AG04449 (cell line): ENCODE data around the gene FAM184B.
"Not testable (repeated sequence)": the region's sequence is repeated elsewhere in the genome, so short reads cannot be mapped to it uniquely, and the experiment has no call there.

Experiments
- CTCF ChIA-PET: fragments of 350-600 bp; formaldehyde crosslinking; extraction: SDS; loops from one replicate; lab custom pipeline; 2021; ENCODE audit warnings: antibody characterized with exemption; lab: Yijun Ruan, JAX
- POLR2A ChIA-PET: fragments of 400-600, 350-600 bp; formaldehyde crosslinking; extraction: SDS; loops from one replicate; lab custom pipeline; 2020; ENCODE audit warnings: antibody characterized with exemption, inconsistent platforms; lab: Yijun Ruan, JAX
- DNase-seq: peaks from one replicate; pipeline ENCODE4 v3.0.0-alpha.2; 2010; ENCODE audit warnings: low read depth, low spot score
- H3K4me3 ChIP-seq: 2 replicates; pipeline ENCODE4 v1.5.1; 2011; ENCODE audit warnings: low read depth, mild to moderate bottlenecking, control low read depth, low read length
- CTCF ChIP-seq: IDR thresholded peaks from one replicate; pipeline ENCODE4 v1.5.1; 2011; ENCODE audit warnings: mild to moderate bottlenecking, moderate library complexity, low read length, control low read depth, inconsistent platforms; ENCODE audit not compliant: insufficient read depth; ENCODE audit errors: missing control alignments

FAM184B gene

DNA sequence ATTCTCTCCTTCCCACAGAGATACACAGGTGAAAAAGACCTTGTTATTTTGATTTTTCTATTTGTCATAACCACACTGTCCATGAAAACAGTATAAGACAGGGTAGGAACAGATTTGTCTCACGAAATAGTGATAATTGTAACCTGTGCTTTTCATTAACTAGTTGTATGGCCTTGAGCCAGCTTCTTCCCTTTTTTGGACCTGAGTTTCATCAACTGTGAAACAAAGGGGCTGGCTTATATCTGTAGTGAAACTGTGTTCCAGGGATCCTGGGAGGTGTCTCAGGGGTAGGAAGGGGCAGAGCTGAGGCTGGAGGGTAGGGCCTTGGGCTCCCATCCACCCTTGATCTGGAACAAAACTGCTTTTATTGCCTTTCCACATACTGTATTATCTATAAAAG is 116.1 kb downstream of the FAM184B start:
- no peak for TF ChIP-seq CTCF
- ChIA-PET POLR2A (no interaction called here), CTCF (no interaction called here)
- DNase-seq, result no peak
- H3K4me3 ChIP-seq, result no peak overlapping the region

DNA sequence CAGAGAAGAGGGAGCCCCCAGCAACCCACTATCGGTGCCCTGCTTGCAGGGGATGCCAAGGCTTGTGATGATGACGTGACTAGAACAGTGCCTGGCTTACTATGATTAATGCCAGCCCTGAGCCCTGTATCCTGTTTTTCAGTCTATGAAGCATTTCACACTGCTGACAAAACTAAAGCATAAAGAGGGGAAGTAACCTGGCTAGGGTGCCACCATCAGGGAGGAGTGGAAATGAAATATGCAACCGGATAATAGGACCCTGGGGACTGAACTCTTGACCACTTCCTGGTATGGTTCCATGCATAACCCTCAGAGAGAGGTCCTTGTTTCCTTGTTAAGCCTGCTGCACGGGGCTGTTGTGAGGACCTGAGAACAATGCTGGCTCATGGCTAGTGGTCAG is 116.7 kb downstream of the FAM184B start:
- ChIA-PET POLR2A (no interaction called here), CTCF (no interaction called here)
- H3K4me3 ChIP-seq, result no peak overlapping the region
- no peak for DNase-seq
- no peak for TF ChIP-seq CTCF

DNA sequence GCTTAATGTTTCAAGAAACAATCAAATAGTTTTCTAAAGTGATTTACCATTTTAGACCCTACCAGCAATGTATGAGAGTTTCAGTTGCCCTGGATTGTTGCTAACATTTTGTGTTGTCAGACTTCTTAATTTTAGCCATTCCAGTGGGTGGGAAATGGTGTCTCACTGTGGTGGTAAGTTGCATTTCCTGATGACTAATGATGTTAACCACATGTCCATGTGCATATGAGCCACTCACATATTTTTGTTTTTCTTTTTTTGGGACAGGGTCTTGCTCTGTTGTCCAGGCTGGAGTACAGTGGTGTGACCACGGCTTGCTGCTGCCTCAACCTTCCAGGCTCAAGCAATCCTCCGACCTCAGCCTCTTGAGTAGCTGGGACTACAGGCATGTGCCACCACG is 118.7 kb downstream of the FAM184B start:
- no peak for TF ChIP-seq CTCF
- CTCF ChIA-PET, result no interaction called here
- POLR2A ChIA-PET, result no interaction called here
- no peak for DNase-seq
- no peak overlapping the region for H3K4me3 ChIP-seq

GRCh38 chr4:17659196-17659595 is 122.2 kb downstream of the FAM184B start:
- DNase-seq, POLR2A ChIA-PET, CTCF ChIA-PET, H3K4me3 ChIP-seq: not testable (repeated sequence)

GRCh38 chr4:17657849-17658248 is 123.6 kb downstream of the FAM184B start:
- no peak overlapping the region for H3K4me3 ChIP-seq
- TF ChIP-seq CTCF, result no peak
- DNase-seq, result no peak
- POLR2A ChIA-PET, result no interaction called here
- CTCF ChIA-PET, result no interaction called here

DNA sequence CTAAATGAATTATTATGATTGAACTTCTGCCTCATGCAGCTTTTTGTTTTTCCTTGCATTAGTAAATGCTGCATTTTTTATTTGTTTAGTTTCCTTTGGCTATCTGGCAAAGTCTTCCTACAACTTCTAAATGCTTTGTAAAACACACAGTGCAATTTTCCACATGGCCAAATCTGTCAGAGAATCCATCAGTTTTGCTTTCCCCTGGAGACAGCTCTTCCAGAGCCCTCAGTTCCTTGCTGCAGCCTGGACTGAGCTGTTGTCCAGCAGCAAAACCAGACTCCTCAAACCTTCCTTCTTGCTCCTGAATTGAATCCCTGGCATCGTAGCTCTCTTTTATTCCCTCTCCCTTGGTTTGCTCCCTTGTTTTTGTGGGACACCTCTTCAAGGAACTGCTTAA is 124.3 kb downstream of the FAM184B start:
- no peak for DNase-seq
- no peak for TF ChIP-seq CTCF
- CTCF ChIA-PET, result interaction anchor here (1.2 to 1.4 kb wide), 2 partner anchors 12 to 21 kb away, joined by 3 to 4 read pairs; no protein-coding TSS in a partner anchor
- POLR2A ChIA-PET, result no interaction called here
- no peak overlapping the region for H3K4me3 ChIP-seq

- no peak overlapping the region for H3K4me3 ChIP-seq
- CTCF ChIA-PET, result no interaction called here
- POLR2A ChIA-PET, result no interaction called here
- no peak for TF ChIP-seq CTCF
- no peak for DNase-seq
Measured at GRCh38 chr4:17654701-17655100, 126.7 kb downstream of the FAM184B start.
